Liver (tissue), 3 donors: ENCODE measurements around the gene NALF2.

Experiments
- ATF3 ChIP-seq: IDR thresholded peaks from 2 replicates; pipeline ENCODE4 v1.6.1; 2016; ENCODE audit warnings: antibody characterized with exemption
- FOXA1 ChIP-seq: IDR thresholded peaks from 2 replicates; pipeline ENCODE4 v1.6.1; 2016; ENCODE audit warnings: antibody characterized with exemption
- GABPA ChIP-seq, 2 donors: IDR thresholded peaks in 1 of 2; conservative IDR thresholded peaks in 1 of 2; 2 replicates each; pipeline ENCODE4 v1.6.1; 2016; ENCODE audit warnings: antibody characterized with exemption in 2 of 2, mild to moderate bottlenecking in 1 of 2, moderate library complexity in 1 of 2
- JUND ChIP-seq, 2 donors: IDR thresholded peaks; 2 replicates each; pipeline ENCODE4 v1.6.1; 2016; ENCODE audit warnings: antibody characterized with exemption in 2 of 2
- REST ChIP-seq: IDR thresholded peaks from 2 replicates; pipeline ENCODE4 v1.6.1; 2016; ENCODE audit warnings: antibody characterized with exemption, mild to moderate bottlenecking
- RXRA ChIP-seq, 2 donors: IDR thresholded peaks; 2 replicates each; pipeline ENCODE4 v1.6.1; 2017 to 2018; ENCODE audit warnings: antibody characterized with exemption in 2 of 2, mild to moderate bottlenecking in 1 of 2
- SP1 ChIP-seq: IDR thresholded peaks from 2 replicates; pipeline ENCODE4 v1.6.1; 2018; ENCODE audit warnings: antibody characterized with exemption, mild to moderate bottlenecking
- TAF1 ChIP-seq: conservative IDR thresholded peaks from 2 replicates; pipeline ENCODE4 v1.6.1; 2016; ENCODE audit warnings: antibody characterized with exemption, mild to moderate bottlenecking
- ZBTB33 ChIP-seq: IDR thresholded peaks from 2 replicates; pipeline ENCODE4 v1.6.1; 2016; ENCODE audit warnings: antibody characterized with exemption
- TF ChIP-seq, protein P1 (sequence below): fragments of 150-350 bp; IDR thresholded peaks from 2 replicates; pipeline ENCODE4 v1.5.1; 2017; ENCODE audit warnings: improper control_type of control experiment, low read depth, low read length; ENCODE audit not compliant: missing input control
- donor health status: healthy.
- donor health status: healthy.

- no peak for TF ChIP-seq FOXA1
- TF ChIP-seq, protein P1, sequence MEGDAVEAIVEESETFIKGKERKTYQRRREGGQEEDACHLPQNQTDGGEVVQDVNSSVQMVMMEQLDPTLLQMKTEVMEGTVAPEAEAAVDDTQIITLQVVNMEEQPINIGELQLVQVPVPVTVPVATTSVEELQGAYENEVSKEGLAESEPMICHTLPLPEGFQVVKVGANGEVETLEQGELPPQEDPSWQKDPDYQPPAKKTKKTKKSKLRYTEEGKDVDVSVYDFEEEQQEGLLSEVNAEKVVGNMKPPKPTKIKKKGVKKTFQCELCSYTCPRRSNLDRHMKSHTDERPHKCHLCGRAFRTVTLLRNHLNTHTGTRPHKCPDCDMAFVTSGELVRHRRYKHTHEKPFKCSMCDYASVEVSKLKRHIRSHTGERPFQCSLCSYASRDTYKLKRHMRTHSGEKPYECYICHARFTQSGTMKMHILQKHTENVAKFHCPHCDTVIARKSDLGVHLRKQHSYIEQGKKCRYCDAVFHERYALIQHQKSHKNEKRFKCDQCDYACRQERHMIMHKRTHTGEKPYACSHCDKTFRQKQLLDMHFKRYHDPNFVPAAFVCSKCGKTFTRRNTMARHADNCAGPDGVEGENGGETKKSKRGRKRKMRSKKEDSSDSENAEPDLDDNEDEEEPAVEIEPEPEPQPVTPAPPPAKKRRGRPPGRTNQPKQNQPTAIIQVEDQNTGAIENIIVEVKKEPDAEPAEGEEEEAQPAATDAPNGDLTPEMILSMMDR = no peak
- no peak for TF ChIP-seq ZBTB33
- no peak for TF ChIP-seq REST
- TF ChIP-seq TAF1 = no peak
- no peak for TF ChIP-seq GABPA (IDR thresholded peaks at IDR 0.05 in 1 of 2, conservative IDR thresholded peaks at IDR 0.05 in 1 of 2)
- TF ChIP-seq ATF3 = no peak
- no peak for TF ChIP-seq SP1
- no peak for TF ChIP-seq JUND (IDR thresholded peaks at IDR 0.05)
- TF ChIP-seq RXRA (IDR thresholded peaks at IDR 0.05) = no peak
Observed at GRCh38 chrX:69504626-69505612, 793 bp downstream of the NALF2 start.
